Measurements from ENCODE around the gene MT1M.
A peak's percentile ranks its signal among the peaks of the same experiment; 100 is the strongest.

- 0 out of 2 replicates have a peak, but pooled peaks have one; percentile 20 for TF ChIP-seq KDM1A (IDR thresholded peaks at IDR 0.05; ENCODE audit: borderline replicate concordance, low read length)
- no peak for TF ChIP-seq NANOG (IDR thresholded peaks at IDR 0.05; ENCODE audit: insufficient read depth, low read depth, low read length, poor library complexity, severe bottlenecking)
- TF ChIP-seq SIN3A (conservative IDR thresholded peaks at IDR 0.05 in 1 of 2, IDR thresholded peaks at IDR 0.05 in 1 of 2; ENCODE audit: low read depth in 1 of 2, low read length in 2 of 2) = no peak
- no peak for TF ChIP-seq CTCF (IDR thresholded peaks at IDR 0.05; ENCODE audit: control extremely low read depth in 1 of 3, insufficient read depth in 1 of 3, low read depth in 1 of 3, low read length in 3 of 3)
- no peak for TF ChIP-seq EP300 (IDR thresholded peaks at IDR 0.05; ENCODE audit: borderline replicate concordance in 1 of 2, low read depth in 2 of 2, low read length in 2 of 2)
- no peak for TF ChIP-seq CHD1 (IDR thresholded peaks at IDR 0.05; ENCODE audit: low read depth, low read length)
- TF ChIP-seq ZNF274 (IDR thresholded peaks at IDR 0.05; ENCODE audit: borderline replicate concordance, extremely low read depth, low read length) = no peak
- no peak for TF ChIP-seq EGR1 (IDR thresholded peaks at IDR 0.05; ENCODE audit: borderline replicate concordance, low read depth, low read length)
- TF ChIP-seq HDAC6 (IDR thresholded peaks at IDR 0.05; ENCODE audit: low read depth, low read length) = no peak
Observed at GRCh38 chr16:56610609-56611111, 21.8 kb upstream of the MT1M start.

Measured in H1 (cell line).